Liver (tissue), 9 donors: Measurements from ENCODE around the gene DPYSL4. TPM values are rescaled to one million over a fixed set of nuclear protein-coding genes. Genes with fewer than 3 reads are reported as not detected.

Experiments used
- DNase-seq: peaks from one replicate; pipeline ENCODE4 v3.0.0-alpha.2; 2017; ENCODE audit warnings: low spot score
- H3K27ac ChIP-seq, 2 donors: one replicate each; pipeline ENCODE4 v1.7.0; 2013; ENCODE audit warnings: inconsistent platforms in 2 of 2, low read length in 2 of 2, control low read depth in 1 of 2, low read depth in 1 of 2, mild to moderate bottlenecking in 1 of 2
- H3K27me3 ChIP-seq, 4 donors: one replicate each; pipeline versions ENCODE4 v1.6.1 to v1.7.0; 2013; ENCODE audit warnings: low read length in 3 of 4, inconsistent platforms in 1 of 4, mild to moderate bottlenecking in 1 of 4, moderate library complexity in 1 of 4; ENCODE audit not compliant: control insufficient read depth in 4 of 4, insufficient read depth in 4 of 4
- H3K36me3 ChIP-seq, 4 donors: one replicate each; pipeline versions ENCODE4 v1.6.1 to v1.7.0; 2013; ENCODE audit warnings: low read length in 3 of 4, mild to moderate bottlenecking in 3 of 4, low read depth in 1 of 4, moderate library complexity in 1 of 4; ENCODE audit not compliant: control insufficient read depth in 4 of 4, insufficient read depth in 3 of 4
- H3K4me1 ChIP-seq, 4 donors: one replicate each; pipeline versions ENCODE4 v1.6.1 to v1.7.0; 2013; ENCODE audit warnings: low read length in 3 of 4, mild to moderate bottlenecking in 3 of 4, moderate library complexity in 1 of 4; ENCODE audit not compliant: control insufficient read depth in 4 of 4, insufficient read depth in 4 of 4
- H3K4me3 ChIP-seq, 3 donors: one replicate each; pipeline versions ENCODE4 v1.6.1 to v1.7.0; 2013; ENCODE audit warnings: low read length in 3 of 3, control low read depth in 1 of 3, low read depth in 1 of 3, mild to moderate bottlenecking in 1 of 3
- H3K9ac ChIP-seq, 2 donors: one replicate each; pipeline ENCODE4 v1.7.0; 2013; ENCODE audit warnings: low read length in 2 of 2, mild to moderate bottlenecking in 2 of 2, moderate library complexity in 2 of 2, control low read depth in 1 of 2, low read depth in 1 of 2
- H3K9me3 ChIP-seq, 4 donors: one replicate each; pipeline versions ENCODE4 v1.6.1 to v1.7.0; 2013; ENCODE audit warnings: low read length in 3 of 4; ENCODE audit not compliant: control insufficient read depth in 4 of 4
- EGR1 ChIP-seq, 2 donors: IDR thresholded peaks; 2 replicates each; pipeline ENCODE4 v1.6.1; 2016 to 2018; ENCODE audit warnings: antibody characterized with exemption in 2 of 2, low read depth in 2 of 2
- FOXA1 ChIP-seq: IDR thresholded peaks from 2 replicates; pipeline ENCODE4 v1.6.1; 2016; ENCODE audit warnings: antibody characterized with exemption
- FOXA2 ChIP-seq: IDR thresholded peaks from 2 replicates; pipeline ENCODE4 v1.6.1; 2016; ENCODE audit warnings: antibody characterized with exemption
- HNF4A ChIP-seq, 2 donors: conservative IDR thresholded peaks; 2 replicates each; pipeline ENCODE4 v1.6.1; 2016; ENCODE audit warnings: antibody characterized with exemption in 2 of 2, mild to moderate bottlenecking in 2 of 2
- HNF4G ChIP-seq: IDR thresholded peaks from 2 replicates; pipeline ENCODE4 v1.6.1; 2016; ENCODE audit warnings: antibody characterized with exemption
- JUND ChIP-seq, 2 donors: IDR thresholded peaks; 2 replicates each; pipeline ENCODE4 v1.6.1; 2016; ENCODE audit warnings: antibody characterized with exemption in 2 of 2
- NR2F2 ChIP-seq: IDR thresholded peaks from 2 replicates; pipeline ENCODE4 v1.6.1; 2016; ENCODE audit warnings: antibody characterized with exemption
- RAD21 ChIP-seq, 2 donors: IDR thresholded peaks; 2 replicates each; pipeline ENCODE4 v1.6.1; 2016; ENCODE audit warnings: antibody characterized with exemption in 2 of 2, mild to moderate bottlenecking in 2 of 2
- RXRA ChIP-seq, 2 donors: IDR thresholded peaks; 2 replicates each; pipeline ENCODE4 v1.6.1; 2017 to 2018; ENCODE audit warnings: antibody characterized with exemption in 2 of 2, mild to moderate bottlenecking in 1 of 2
- SP1 ChIP-seq: IDR thresholded peaks from 2 replicates; pipeline ENCODE4 v1.6.1; 2018; ENCODE audit warnings: antibody characterized with exemption, mild to moderate bottlenecking
- TAF1 ChIP-seq: conservative IDR thresholded peaks from 2 replicates; pipeline ENCODE4 v1.6.1; 2016; ENCODE audit warnings: antibody characterized with exemption, mild to moderate bottlenecking
- YY1 ChIP-seq: IDR thresholded peaks from 2 replicates; pipeline ENCODE4 v1.6.1; 2016; ENCODE audit warnings: antibody characterized with exemption, mild to moderate bottlenecking
- WGBS: extraction: QIAGEN DNeasy Blood & Tissue Kit; methylation state at CpG from one replicate; pipeline ENCODE4 v1.1.7; 2013; 5-methylcytosine and 5-hydroxymethylcytosine counted together
- polyA plus RNA-seq, 2 donors: library from polyadenylated mRNA; stranded (reverse) in 1 of 2; unstranded in 1 of 2; fragments of 200-250 nt in 1 of 2; fragments of >200 nt in 1 of 2; fragmentation: Nextera tagmentation in 1 of 2; extraction: Ambion mirVana in 1 of 2; gene quantifications; one replicate each; pipeline versions ENCODE4 v1.2.1 to v1.2.3, GENCODE V29; 2013 to 2015
- total RNA-seq, 2 donors: library from RNA; depleted of rRNA; stranded (reverse); fragments of >200 nt; gene quantifications; one replicate each; pipeline ENCODE4 v1.2.3, GENCODE V29; 2014
- TF ChIP-seq, protein P1 (sequence below): IDR thresholded peaks from 2 replicates; pipeline ENCODE4 v1.6.1; 2016; ENCODE audit warnings: antibody characterized with exemption
- TF ChIP-seq, protein P2 (sequence below): IDR thresholded peaks from 2 replicates; pipeline ENCODE4 v1.6.1; 2016; ENCODE audit warnings: antibody characterized with exemption
- TF ChIP-seq, protein P3 (sequence below): fragments of 150-350 bp; IDR thresholded peaks from 2 replicates; pipeline ENCODE4 v1.5.1; 2017; ENCODE audit warnings: improper control_type of control experiment, low read depth, low read length; ENCODE audit not compliant: missing input control
- donor health status: healthy.
- donor health status: healthy.
- donor health status: healthy.
- donor health status: healthy.
- donor health status: healthy.

Gene DPYSL4
- total and polyA plus RNA-seq, 4 donors, result 0.19 to 2.2 (median 0.26) TPM

DNA sequence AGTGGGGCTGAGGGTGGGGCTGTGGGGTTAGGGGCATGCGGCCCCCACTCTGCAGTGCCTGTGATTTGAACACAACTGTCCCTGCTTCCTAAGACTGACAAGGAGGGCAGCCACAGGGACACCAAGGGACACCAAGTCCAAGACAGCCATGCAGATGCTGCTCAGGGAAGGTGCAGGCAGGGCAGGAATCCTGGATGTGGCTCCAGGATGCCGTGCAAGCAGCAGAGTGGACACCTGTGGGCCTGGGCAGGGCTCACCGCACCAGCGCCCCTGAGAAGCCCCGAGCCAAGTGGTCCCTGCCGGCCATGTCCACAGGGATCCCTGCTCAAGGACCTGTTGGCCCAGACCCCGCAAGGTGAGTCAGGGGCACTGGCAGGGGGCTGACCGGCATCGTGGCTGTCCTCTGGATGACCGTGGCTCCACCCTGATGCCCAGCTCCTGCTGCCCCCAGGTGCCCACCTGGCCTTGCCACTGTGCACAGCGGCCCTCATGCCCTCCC is 62.5 kb downstream of the DPYSL4 start:
- Histone ChIP-seq H3K36me3 (no peaks in the 10 kb centered on the region), H3K27ac (no peak overlapping the region), H3K9me3 (no peaks in the 10 kb centered on the region), H3K27me3 (no peaks in the 10 kb centered on the region), H3K4me1 (peaks cover 0 to 4% (median 1%) of the 10 kb centered on the region in 4 donors), H3K9ac (no peak overlapping the region), H3K4me3 (no peak overlapping the region)
- TF ChIP-seq HNF4A (conservative IDR thresholded peaks at IDR 0.05), result no peak
- TF ChIP-seq RAD21 (IDR thresholded peaks at IDR 0.05), result no peak
- TF ChIP-seq, protein P1, sequence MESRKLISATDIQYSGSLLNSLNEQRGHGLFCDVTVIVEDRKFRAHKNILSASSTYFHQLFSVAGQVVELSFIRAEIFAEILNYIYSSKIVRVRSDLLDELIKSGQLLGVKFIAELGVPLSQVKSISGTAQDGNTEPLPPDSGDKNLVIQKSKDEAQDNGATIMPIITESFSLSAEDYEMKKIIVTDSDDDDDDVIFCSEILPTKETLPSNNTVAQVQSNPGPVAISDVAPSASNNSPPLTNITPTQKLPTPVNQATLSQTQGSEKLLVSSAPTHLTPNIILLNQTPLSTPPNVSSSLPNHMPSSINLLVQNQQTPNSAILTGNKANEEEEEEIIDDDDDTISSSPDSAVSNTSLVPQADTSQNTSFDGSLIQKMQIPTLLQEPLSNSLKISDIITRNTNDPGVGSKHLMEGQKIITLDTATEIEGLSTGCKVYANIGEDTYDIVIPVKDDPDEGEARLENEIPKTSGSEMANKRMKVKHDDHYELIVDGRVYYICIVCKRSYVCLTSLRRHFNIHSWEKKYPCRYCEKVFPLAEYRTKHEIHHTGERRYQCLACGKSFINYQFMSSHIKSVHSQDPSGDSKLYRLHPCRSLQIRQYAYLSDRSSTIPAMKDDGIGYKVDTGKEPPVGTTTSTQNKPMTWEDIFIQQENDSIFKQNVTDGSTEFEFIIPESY, result no peak
- TF ChIP-seq RXRA (IDR thresholded peaks at IDR 0.05), result no peak
- TF ChIP-seq JUND (IDR thresholded peaks at IDR 0.05), result no peak
- TF ChIP-seq SP1, result no peak
- TF ChIP-seq EGR1 (IDR thresholded peaks at IDR 0.05; ENCODE audit: low read depth in 2 of 2), result no peak
- no peak for TF ChIP-seq FOXA1
- no peak for TF ChIP-seq YY1
- TF ChIP-seq, protein P2, sequence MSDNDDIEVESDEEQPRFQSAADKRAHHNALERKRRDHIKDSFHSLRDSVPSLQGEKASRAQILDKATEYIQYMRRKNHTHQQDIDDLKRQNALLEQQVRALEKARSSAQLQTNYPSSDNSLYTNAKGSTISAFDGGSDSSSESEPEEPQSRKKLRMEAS, result no peak
- TF ChIP-seq NR2F2, result no peak
- TF ChIP-seq TAF1, result no peak
- WGBS, result 92% methylated on average over 11 of the region's 11 CpGs
- DNase-seq, result no peak

DNA sequence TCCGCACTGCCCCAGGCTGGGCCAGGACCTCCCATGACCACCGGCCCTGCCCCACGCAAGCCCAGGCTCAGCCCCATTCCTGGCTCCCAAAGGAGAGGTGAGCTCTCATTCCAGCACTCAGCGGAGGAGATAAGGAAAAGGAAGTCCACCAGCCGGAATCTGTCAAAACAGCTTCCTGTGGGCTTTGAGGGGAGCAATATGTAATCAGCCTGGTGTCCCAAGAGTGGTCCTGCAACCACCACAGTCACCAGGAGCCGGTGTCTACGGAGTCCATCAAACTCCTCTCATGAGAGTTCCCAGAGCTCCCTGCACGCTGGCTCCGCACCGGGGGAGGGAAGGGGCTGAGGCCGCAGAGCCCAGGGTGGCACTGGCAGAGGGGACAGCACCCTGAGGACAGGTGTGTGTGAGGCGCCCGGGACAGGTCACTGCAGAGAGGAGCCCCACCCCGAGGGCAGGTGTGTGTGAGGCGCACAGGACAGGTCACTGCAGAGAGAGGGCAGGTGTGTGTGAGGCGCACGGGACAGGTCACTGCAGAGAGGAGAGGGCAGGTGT is 63.2 kb downstream of the DPYSL4 start:
- no peak for TF ChIP-seq FOXA2
- no peak for TF ChIP-seq FOXA1
- TF ChIP-seq RAD21 (IDR thresholded peaks at IDR 0.05), result no peak
- no peak for TF ChIP-seq JUND (IDR thresholded peaks at IDR 0.05)
- TF ChIP-seq TAF1, result no peak
- TF ChIP-seq NR2F2, result no peak
- no peak for TF ChIP-seq HNF4G
- TF ChIP-seq, protein P3, sequence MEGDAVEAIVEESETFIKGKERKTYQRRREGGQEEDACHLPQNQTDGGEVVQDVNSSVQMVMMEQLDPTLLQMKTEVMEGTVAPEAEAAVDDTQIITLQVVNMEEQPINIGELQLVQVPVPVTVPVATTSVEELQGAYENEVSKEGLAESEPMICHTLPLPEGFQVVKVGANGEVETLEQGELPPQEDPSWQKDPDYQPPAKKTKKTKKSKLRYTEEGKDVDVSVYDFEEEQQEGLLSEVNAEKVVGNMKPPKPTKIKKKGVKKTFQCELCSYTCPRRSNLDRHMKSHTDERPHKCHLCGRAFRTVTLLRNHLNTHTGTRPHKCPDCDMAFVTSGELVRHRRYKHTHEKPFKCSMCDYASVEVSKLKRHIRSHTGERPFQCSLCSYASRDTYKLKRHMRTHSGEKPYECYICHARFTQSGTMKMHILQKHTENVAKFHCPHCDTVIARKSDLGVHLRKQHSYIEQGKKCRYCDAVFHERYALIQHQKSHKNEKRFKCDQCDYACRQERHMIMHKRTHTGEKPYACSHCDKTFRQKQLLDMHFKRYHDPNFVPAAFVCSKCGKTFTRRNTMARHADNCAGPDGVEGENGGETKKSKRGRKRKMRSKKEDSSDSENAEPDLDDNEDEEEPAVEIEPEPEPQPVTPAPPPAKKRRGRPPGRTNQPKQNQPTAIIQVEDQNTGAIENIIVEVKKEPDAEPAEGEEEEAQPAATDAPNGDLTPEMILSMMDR, result no peak
- TF ChIP-seq HNF4A (conservative IDR thresholded peaks at IDR 0.05), result no peak
- TF ChIP-seq, protein P2, result no peak
- no peaks in the 10 kb centered on the region for H3K27me3 ChIP-seq
- no peaks in the 10 kb centered on the region for H3K9me3 ChIP-seq
- no peak overlapping the region for H3K9ac ChIP-seq
- no peaks in the 10 kb centered on the region for H3K36me3 ChIP-seq
- WGBS, result 77% methylated on average over 17 of the region's 17 CpGs
- H3K27ac ChIP-seq, result no peak overlapping the region
- no peak overlapping the region for H3K4me3 ChIP-seq
- DNase-seq, result no peak
- peaks cover 0 to 4% (median 1%) of the 10 kb centered on the region in 4 donors for H3K4me1 ChIP-seq
